ENCODE results near the gene TTN. TPM values are rescaled to one million over a fixed set of nuclear protein-coding genes. Genes with fewer than 3 reads are reported as not detected.
A peak's percentile ranks its signal among the peaks of the same experiment; 100 is the strongest.

Gene TTN
- total and polyA plus RNA-seq, 7 experiments from 2014 or later: 3.1 to 45.5 (median 36.9) TPM

- Histone ChIP-seq H3K4me1 (ENCODE audit: control insufficient read depth in 2 of 2, insufficient read depth in 2 of 2, low read length in 2 of 2) (no peaks in the 10 kb centered on the region), H3K9me3 (ENCODE audit: control insufficient read depth in 2 of 3, low read length in 3 of 3) (no peaks in the 10 kb centered on the region), H3K27ac (ENCODE audit: low read depth, low read length) (no peak overlapping the region), H3K4me3 (ENCODE audit: low read length) (no peak overlapping the region), H3K36me3 (ENCODE audit: control insufficient read depth in 2 of 3, insufficient read depth in 3 of 3, low read length in 3 of 3) (peaks cover 0 to 69% (median 17%) of the 10 kb centered on the region in 3 experiments), H3K27me3 (ENCODE audit: control insufficient read depth in 2 of 2, insufficient read depth in 2 of 2, low read length in 2 of 2) (no peaks in the 10 kb centered on the region)
- POLR2A ChIA-PET: interaction anchor here (0.9 kb wide), 1 partner anchor 17 kb away, joined by 3 read pairs; no protein-coding TSS in a partner anchor
- Mint-ChIP-seq H3K9me3 (no peaks in the 10 kb centered on the region), H3K4me1 (no peaks in the 10 kb centered on the region), H3K27ac (no peak overlapping the region), H3K27me3 (no peaks in the 10 kb centered on the region), H3K4me3 (no peak overlapping the region), H3K36me3 (peaks cover 0 to 63% (median 29%) of the 10 kb centered on the region in 5 donors)
- CTCF ChIA-PET: interaction anchor here (0.6 kb wide), 1 partner anchor 9 kb away, joined by 3 read pairs; no protein-coding TSS in a partner anchor
- intact Hi-C loops (cut with micrococcal nuclease): no loop called here
- ATAC-seq (no peak), DNase-seq (no peak)
Measured at GRCh38 chr2:178767094-178768060, 39.8 kb downstream of the TTN start.

GRCh38 chr2:178764097-178764496 lies 43.1 kb downstream of the TTN start:
- no peak overlapping the region for H3K27ac ChIP-seq (ENCODE audit: low read depth, low read length)
- Mint-ChIP-seq H3K27me3 (no peaks in the 10 kb centered on the region), H3K27ac (no peak overlapping the region), H3K9me3 (no peaks in the 10 kb centered on the region), H3K36me3 (peaks cover 0 to 54% (median 27%) of the 10 kb centered on the region in 5 donors), H3K4me1 (peaks cover 0 to 2% (median 0%) of the 10 kb centered on the region in 7 donors), H3K4me3 (no peak overlapping the region)
- H3K9me3 ChIP-seq (ENCODE audit: control insufficient read depth in 2 of 3, low read length in 3 of 3): no peaks in the 10 kb centered on the region
- ChIA-PET CTCF (no interaction called here), POLR2A (interaction anchor here (0.9 kb wide), 1 partner anchor 14 kb away, joined by 3 read pairs; no protein-coding TSS in a partner anchor)
- no peaks in the 10 kb centered on the region for H3K27me3 ChIP-seq (ENCODE audit: control insufficient read depth in 2 of 2, insufficient read depth in 2 of 2, low read length in 2 of 2)
- H3K36me3 ChIP-seq (ENCODE audit: control insufficient read depth in 2 of 3, insufficient read depth in 3 of 3, low read length in 3 of 3): peaks cover 0 to 45% (median 4%) of the 10 kb centered on the region in 3 experiments
- H3K4me3 ChIP-seq (ENCODE audit: low read length): no peak overlapping the region
- no peak for ATAC-seq
- intact Hi-C loops (cut with micrococcal nuclease): no loop called here
- no peaks in the 10 kb centered on the region for H3K4me1 ChIP-seq (ENCODE audit: control insufficient read depth in 2 of 2, insufficient read depth in 2 of 2, low read length in 2 of 2)
- DNase-seq: no peak

GRCh38 chr2:178761759-178762371 lies 45.4 kb downstream of the TTN start:
- ChIA-PET POLR2A (no interaction called here), CTCF (interaction anchor here (0.6 to 1.2 kb wide), 5 partner anchors 9 to 680 kb away, joined by 3 to 4 read pairs (median 3); no protein-coding TSS in a partner anchor)
- Mint-ChIP-seq H3K4me3 (no peak overlapping the region), H3K27ac (no peak overlapping the region), H3K4me1 (peaks cover 0 to 2% (median 0%) of the 10 kb centered on the region in 7 donors), H3K27me3 (no peaks in the 10 kb centered on the region), H3K9me3 (no peaks in the 10 kb centered on the region), H3K36me3 (peaks cover 2 to 53% (median 33%) of the 10 kb centered on the region in 5 donors)
- H3K27me3 ChIP-seq (ENCODE audit: control insufficient read depth in 2 of 2, insufficient read depth in 2 of 2, low read length in 2 of 2): no peaks in the 10 kb centered on the region
- H3K27ac ChIP-seq (ENCODE audit: low read depth, low read length): no peak overlapping the region
- no peaks in the 10 kb centered on the region for H3K4me1 ChIP-seq (ENCODE audit: control insufficient read depth in 2 of 2, insufficient read depth in 2 of 2, low read length in 2 of 2)
- peak; percentile 52 for ATAC-seq
- H3K9me3 ChIP-seq (ENCODE audit: control insufficient read depth in 2 of 3, low read length in 3 of 3): no peaks in the 10 kb centered on the region
- intact Hi-C loops (cut with micrococcal nuclease): loop anchor here (1.0 to 2.0 kb wide), 6 partner anchors 152 to 989 kb away; no protein-coding TSS in a partner anchor
- DNase-seq: peak in 6 of 9 donors; percentile 13 to 47 (median 38)
- H3K4me3 ChIP-seq (ENCODE audit: low read length): no peak overlapping the region
- peaks cover 0 to 39% (median under 1%) of the 10 kb centered on the region in 3 experiments for H3K36me3 ChIP-seq (ENCODE audit: control insufficient read depth in 2 of 3, insufficient read depth in 3 of 3, low read length in 3 of 3)

- no peak overlapping the region for H3K4me3 Mint-ChIP-seq
- no peak overlapping the region for H3K4me3 ChIP-seq (ENCODE audit: low read length)
- ATAC-seq (no peak), DNase-seq (no peak)
- no peaks in the 10 kb centered on the region for H3K9me3 Mint-ChIP-seq
- H3K36me3 Mint-ChIP-seq: peaks cover 0 to 63% (median 40%) of the 10 kb centered on the region in 5 donors
- no peak overlapping the region for H3K27ac ChIP-seq (ENCODE audit: low read depth, low read length)
- H3K27me3 Mint-ChIP-seq: no peaks in the 10 kb centered on the region
- H3K27ac Mint-ChIP-seq: no peak overlapping the region
- H3K9me3 ChIP-seq (ENCODE audit: control insufficient read depth in 2 of 3, low read length in 3 of 3): no peaks in the 10 kb centered on the region
- H3K36me3 ChIP-seq (ENCODE audit: control insufficient read depth in 2 of 3, insufficient read depth in 3 of 3, low read length in 3 of 3): peaks cover 0 to 26% (median 0%) of the 10 kb centered on the region in 3 experiments
- no peaks in the 10 kb centered on the region for H3K27me3 ChIP-seq (ENCODE audit: control insufficient read depth in 2 of 2, insufficient read depth in 2 of 2, low read length in 2 of 2)
- CTCF ChIA-PET: no interaction called here
- H3K4me1 Mint-ChIP-seq: peaks cover 0 to under 1% (median 0%) of the 10 kb centered on the region in 7 donors
- no peaks in the 10 kb centered on the region for H3K4me1 ChIP-seq (ENCODE audit: control insufficient read depth in 2 of 2, insufficient read depth in 2 of 2, low read length in 2 of 2)
- intact Hi-C loops (cut with micrococcal nuclease): no loop called here
- POLR2A ChIA-PET: no interaction called here
Measured at GRCh38 chr2:178756843-178757242, 50.4 kb downstream of the TTN start.

- Mint-ChIP-seq H3K36me3 (peaks cover 0 to 67% (median 45%) of the 10 kb centered on the region in 5 donors), H3K4me3 (no peak overlapping the region), H3K27ac (no peak overlapping the region), H3K4me1 (no peaks in the 10 kb centered on the region), H3K27me3 (no peaks in the 10 kb centered on the region), H3K9me3 (no peaks in the 10 kb centered on the region)
- Histone ChIP-seq H3K36me3 (ENCODE audit: control insufficient read depth in 2 of 3, insufficient read depth in 3 of 3, low read length in 3 of 3) (peaks cover 0 to 26% (median 0%) of the 10 kb centered on the region in 3 experiments), H3K27me3 (ENCODE audit: control insufficient read depth in 2 of 2, insufficient read depth in 2 of 2, low read length in 2 of 2) (no peaks in the 10 kb centered on the region), H3K4me3 (ENCODE audit: low read length) (no peak overlapping the region), H3K27ac (ENCODE audit: low read depth, low read length) (no peak overlapping the region), H3K9me3 (ENCODE audit: control insufficient read depth in 2 of 3, low read length in 3 of 3) (no peaks in the 10 kb centered on the region), H3K4me1 (ENCODE audit: control insufficient read depth in 2 of 2, insufficient read depth in 2 of 2, low read length in 2 of 2) (no peaks in the 10 kb centered on the region)
- ChIA-PET CTCF (no interaction called here), POLR2A (no interaction called here)
- DNase-seq: no peak
- intact Hi-C loops (cut with micrococcal nuclease): no loop called here
- no peak for ATAC-seq
Measured at GRCh38 chr2:178756343-178756742, 50.9 kb downstream of the TTN start.

- DNase-seq: no peak
- intact Hi-C loops (cut with micrococcal nuclease): no loop called here
- H3K36me3 Mint-ChIP-seq: peaks cover 4 to 73% (median 70%) of the 10 kb centered on the region in 5 donors
- no peak for ATAC-seq
- CTCF ChIA-PET: interaction anchor here (0.6 kb wide), 1 partner anchor 351 kb away, joined by 3 read pairs; no protein-coding TSS in a partner anchor
- Histone ChIP-seq H3K4me1 (ENCODE audit: control insufficient read depth in 2 of 2, insufficient read depth in 2 of 2, low read length in 2 of 2) (no peaks in the 10 kb centered on the region), H3K27me3 (ENCODE audit: control insufficient read depth in 2 of 2, insufficient read depth in 2 of 2, low read length in 2 of 2) (no peaks in the 10 kb centered on the region), H3K4me3 (ENCODE audit: low read length) (no peak overlapping the region), H3K36me3 (ENCODE audit: control insufficient read depth in 2 of 3, insufficient read depth in 3 of 3, low read length in 3 of 3) (no peaks in the 10 kb centered on the region), H3K27ac (ENCODE audit: low read depth, low read length) (no peak overlapping the region), H3K9me3 (ENCODE audit: control insufficient read depth in 2 of 3, low read length in 3 of 3) (no peaks in the 10 kb centered on the region)
- peaks cover 0 to 10% (median 0%) of the 10 kb centered on the region in 7 donors for H3K4me1 Mint-ChIP-seq
- H3K27ac Mint-ChIP-seq: no peak overlapping the region
- POLR2A ChIA-PET: no interaction called here
- H3K4me3 Mint-ChIP-seq: no peak overlapping the region
- no peaks in the 10 kb centered on the region for H3K27me3 Mint-ChIP-seq
- peaks cover 0 to 6% (median 0%) of the 10 kb centered on the region in 11 donors for H3K9me3 Mint-ChIP-seq
Measured at GRCh38 chr2:178747767-178748166, 59.5 kb downstream of the TTN start.

All from naive thymus-derived CD4-positive, alpha-beta T cell (primary cell).